ENCODE results near the gene MXD1. TPM values are rescaled to one million over a fixed set of nuclear protein-coding genes. Genes with fewer than 3 reads are reported as not detected.

MXD1 gene
- total RNA-seq, 4 donors from 2014 or later: 6.1 to 8.6 (median 6.9) TPM

DNA sequence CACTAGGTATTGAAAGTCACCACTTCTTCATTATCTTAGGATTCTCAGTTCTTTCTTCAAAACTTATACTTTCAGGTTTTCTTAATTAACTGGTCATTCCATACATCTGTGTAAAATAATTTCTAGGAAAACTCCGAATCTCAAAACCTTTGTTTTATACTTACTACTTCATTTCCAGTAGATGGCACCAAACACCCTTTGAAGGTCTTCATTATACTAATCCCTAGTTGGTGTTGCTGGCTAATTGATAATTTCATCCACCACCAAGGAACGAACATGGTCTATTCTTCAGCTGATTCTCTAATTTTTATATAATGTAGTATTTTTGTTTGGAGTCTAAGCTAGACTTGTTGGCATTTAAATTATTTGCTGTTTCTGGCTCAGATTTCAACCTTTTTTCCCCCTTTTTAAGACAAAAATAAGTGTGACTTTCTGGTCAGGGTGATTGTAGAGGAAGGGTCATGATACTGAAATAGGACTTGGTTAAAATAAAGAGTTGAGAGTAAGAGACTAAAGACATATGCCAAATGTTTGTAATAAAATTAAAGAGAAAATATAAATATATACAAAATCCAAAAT is 2.8 kb upstream of the MXD1 start:
- Histone ChIP-seq H3K4me3 (no peak overlapping the region), H3K9me3 (no peaks in the 10 kb centered on the region), H3K27ac (peak overlapping the region; percentile 92 to 99 (median 98)), H3K4me1 (peaks cover 23 to 30% of the 10 kb centered on the region in 2 donors), H3K36me3 (peaks cover 0 to 31% of the 10 kb centered on the region in 2 donors), H3K27me3 (no peaks in the 10 kb centered on the region)
- TF ChIP-seq CTCF (IDR thresholded peaks at IDR 0.05 in 4 of 5, conservative IDR thresholded peaks at IDR 0.05 in 1 of 5) (peak; percentile 66 to 80 (median 71)), POLR2A (IDR thresholded peaks at IDR 0.05) (no peak)
- ATAC-seq: no peak
- DNase-seq: no peak
- in situ Hi-C loops (cut with MboI; ENCODE audit: low sequenced_read_pairs in 4 of 4) (loop anchor here in 3 of 4 donors (5.0 to 25.0 kb wide), 5 partner anchors 150 to 393 kb away; partner anchors contain the start of genes SNRPG (in 2 of the 3) and FAM136A (in 1 of the 3)), intact Hi-C loops (cut with DNase I; ENCODE audit: low total_unique reads) (loop anchor here (2.0 to 10.0 kb wide), 3 partner anchors 167 to 391 kb away; partner anchors contain the start of genes ANXA4, FAM136A and TIA1)

- Histone ChIP-seq H3K27me3 (no peaks in the 10 kb centered on the region), H3K9me3 (no peaks in the 10 kb centered on the region), H3K36me3 (peaks cover 0 to 11% of the 10 kb centered on the region in 2 donors), H3K27ac (peak overlapping the region; percentile 96 to 99 (median 98)), H3K4me1 (peaks cover 30 to 45% of the 10 kb centered on the region in 2 donors), H3K4me3 (peak overlapping the region; percentile 77 to 87 (median 84))
- in situ Hi-C loops (cut with MboI; ENCODE audit: low sequenced_read_pairs in 4 of 4) (loop anchor here in 3 of 4 donors (5.0 to 25.0 kb wide), 5 partner anchors 148 to 390 kb away; partner anchors contain the start of genes SNRPG (in 2 of the 3) and FAM136A (in 1 of the 3)), intact Hi-C loops (cut with DNase I; ENCODE audit: low total_unique reads) (loop anchor here (1.0 to 10.0 kb wide), 6 partner anchors 156 to 378 kb away; partner anchors contain the start of genes ANXA4, C2orf42 and SNRPG)
- TF ChIP-seq CTCF (IDR thresholded peaks at IDR 0.05 in 4 of 5, conservative IDR thresholded peaks at IDR 0.05 in 1 of 5): peak in 2 of 5 experiments; percentile 10 to 15
- TF ChIP-seq POLR2A (IDR thresholded peaks at IDR 0.05): peak; percentile 72 to 80
- ATAC-seq: peak; percentile 89 to 92
- DNase-seq: peak; percentile 100
Measured at GRCh38 chr2:69914164-69914949, 552 bp upstream of the MXD1 start.

DNA sequence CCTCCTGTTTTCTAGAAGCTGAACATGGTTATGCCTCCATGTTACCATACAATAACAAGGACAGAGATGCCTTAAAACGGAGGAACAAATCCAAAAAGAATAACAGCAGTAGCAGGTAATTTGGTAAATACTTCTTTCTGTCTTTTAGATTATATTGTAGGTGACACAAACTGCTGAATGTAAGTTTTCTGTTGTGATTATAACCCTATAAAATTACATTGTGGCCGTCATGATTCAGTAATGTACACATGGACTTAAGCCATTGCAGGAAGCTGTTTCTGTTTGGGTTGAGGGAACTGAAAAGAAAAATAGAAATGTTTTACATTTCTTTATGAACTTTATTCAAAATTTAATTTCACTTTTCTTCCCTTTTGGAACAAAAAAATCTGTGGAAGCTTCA is 1.2 kb downstream of the MXD1 start:
- DNase-seq (no peak), ATAC-seq (no peak)
- no peaks in the 10 kb centered on the region for H3K9me3 ChIP-seq
- in situ Hi-C loops (cut with MboI; ENCODE audit: low sequenced_read_pairs in 4 of 4): loop anchor here (5.0 to 25.0 kb wide), 5 partner anchors 146 to 389 kb away; partner anchors contain the start of genes SNRPG (in 2 of the 4) and FAM136A (in 1 of the 4)
- H3K27ac ChIP-seq: peak overlapping the region; percentile 96 to 98 (median 96)
- H3K4me3 ChIP-seq: peak overlapping the region; percentile 84 to 98 (median 86)
- peaks cover 0 to 9% of the 10 kb centered on the region in 2 donors for H3K36me3 ChIP-seq
- no peak for TF ChIP-seq CTCF (IDR thresholded peaks at IDR 0.05 in 4 of 5, conservative IDR thresholded peaks at IDR 0.05 in 1 of 5)
- no peak for TF ChIP-seq POLR2A (IDR thresholded peaks at IDR 0.05)
- peaks cover 30 to 45% of the 10 kb centered on the region in 2 donors for H3K4me1 ChIP-seq
- H3K27me3 ChIP-seq: no peaks in the 10 kb centered on the region
- intact Hi-C loops (cut with DNase I; ENCODE audit: low total_unique reads): loop anchor here (10.0 kb wide), 1 partner anchor 171 kb away; the partner anchor contains the start of gene ANXA4

DNA sequence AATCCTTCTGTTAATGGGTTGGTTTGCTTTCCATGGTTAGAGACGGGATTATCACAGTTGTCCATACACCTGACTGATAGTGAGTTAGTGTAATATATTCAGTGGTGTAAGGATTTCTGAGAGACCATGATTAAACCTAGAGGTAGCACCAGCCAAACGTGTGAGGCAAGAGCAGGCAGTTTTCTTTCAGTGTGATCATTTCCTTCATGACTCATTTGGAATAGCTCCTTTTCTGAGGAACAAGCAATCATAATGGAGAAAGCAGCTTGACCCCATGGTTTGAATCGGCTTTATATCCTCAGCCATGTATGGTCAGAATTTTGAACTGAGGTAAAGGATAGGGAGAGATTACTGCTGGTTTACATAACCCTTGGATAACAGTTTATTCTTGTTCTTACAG is 2.9 kb downstream of the MXD1 start:
- H3K9me3 ChIP-seq: no peaks in the 10 kb centered on the region
- H3K27me3 ChIP-seq: no peaks in the 10 kb centered on the region
- peak overlapping the region in 1 of 4 donors; percentile 2 for H3K4me3 ChIP-seq
- in situ Hi-C loops (cut with MboI; ENCODE audit: low sequenced_read_pairs in 4 of 4): loop anchor here (5.0 to 25.0 kb wide), 5 partner anchors 144 to 387 kb away; partner anchors contain the start of genes SNRPG (in 2 of the 4) and FAM136A (in 1 of the 4)
- peak in 1 of 2 donors; percentile 49 for DNase-seq
- peak in 1 of 2 donors; percentile 10 for ATAC-seq
- peak overlapping the region; percentile 96 to 98 (median 96) for H3K27ac ChIP-seq
- intact Hi-C loops (cut with DNase I; ENCODE audit: low total_unique reads): loop anchor here (10.0 kb wide), 1 partner anchor 173 kb away; the partner anchor contains the start of gene ANXA4
- TF ChIP-seq POLR2A (IDR thresholded peaks at IDR 0.05) (peak in 1 of 2 donors; percentile 40), CTCF (IDR thresholded peaks at IDR 0.05 in 4 of 5, conservative IDR thresholded peaks at IDR 0.05 in 1 of 5) (no peak)
- peaks cover 0 to 26% of the 10 kb centered on the region in 2 donors for H3K36me3 ChIP-seq
- peaks cover 30 to 40% of the 10 kb centered on the region in 2 donors for H3K4me1 ChIP-seq
